K562 (cell line): ENCODE measurements around the gene C2. TPM values are rescaled to one million over a fixed set of nuclear protein-coding genes. Genes with fewer than 3 reads are reported as not detected.

Experiments
- ARHGAP35 ChIP-seq: fragments of 450-650 bp; IDR thresholded peaks from 2 replicates; pipeline ENCODE4 v1.6.1; 2018; ENCODE audit not compliant: partially characterized antibody
- ATF1 ChIP-seq, 2 experiments: fragments of 450-650 bp in 1 of 2; IDR thresholded peaks; 2 replicates each; pipeline ENCODE4 v1.6.1; 2016; ENCODE audit warnings: missing compliant biosample characterization in 1 of 2, missing genetic modification characterization in 1 of 2
- BACH1 ChIP-seq: fragments of 200-800 bp; sonication (Bioruptor generic); IDR thresholded peaks from 2 replicates; pipeline ENCODE4 v1.6.1; 2016; ENCODE audit warnings: missing genetic modification characterization, missing compliant biosample characterization
- LEF1 ChIP-seq: fragments of 450-650 bp; IDR thresholded peaks from 2 replicates; pipeline ENCODE4 v1.6.1; 2016; ENCODE audit warnings: mild to moderate bottlenecking
- MEF2A ChIP-seq: IDR thresholded peaks from 2 replicates; pipeline ENCODE4 v1.6.1; 2011; ENCODE audit warnings: low read depth, mild to moderate bottlenecking, low read length, moderate library complexity; ENCODE audit not compliant: control insufficient read depth
- NFRKB ChIP-seq: fragments of 450-650 bp; IDR thresholded peaks from 2 replicates; pipeline ENCODE4 v1.6.1; 2016; ENCODE audit warnings: low read depth
- NR4A1 ChIP-seq, 2 experiments: fragments of 250-450 bp in 1 of 2; fragments of 450-650 bp in 1 of 2; sonication (Bioruptor Pico) in 1 of 2; IDR thresholded peaks; 2 replicates each; pipeline versions ENCODE4 v1.4.0 to v1.6.1; 2016 to 2020; ENCODE audit warnings: mild to moderate bottlenecking in 2 of 2, missing compliant biosample characterization in 1 of 2, missing genetic modification characterization in 1 of 2, moderate library complexity in 1 of 2
- RBFOX2 ChIP-seq: fragments of 200-400 bp; formaldehyde crosslinking; IDR thresholded peaks from 2 replicates; pipeline ENCODE4 v1.6.1; 2017; ENCODE audit warnings: low read depth, mild to moderate bottlenecking, low read length, moderate library complexity
- RBM22 ChIP-seq: fragments of 200-400 bp; formaldehyde crosslinking; IDR thresholded peaks from 2 replicates; pipeline ENCODE4 v1.6.1; 2018; ENCODE audit warnings: low read length, low read depth; ENCODE audit not compliant: poor library complexity, severe bottlenecking
- RBM25 ChIP-seq: fragments of 200-400 bp; formaldehyde crosslinking; IDR thresholded peaks from 2 replicates; pipeline ENCODE4 v1.6.1; 2018; ENCODE audit warnings: low read length, low read depth, moderate library complexity; ENCODE audit not compliant: severe bottlenecking
- TAF15 ChIP-seq: fragments of 200-400 bp; formaldehyde crosslinking; IDR thresholded peaks from 2 replicates; pipeline ENCODE4 v1.6.1; 2017; ENCODE audit warnings: mild to moderate bottlenecking, low read depth, low read length, moderate library complexity
- TAF7 ChIP-seq: fragments of 450-650 bp; IDR thresholded peaks from 2 replicates; pipeline ENCODE4 v1.6.1; 2016; ENCODE audit warnings: missing genetic modification characterization, missing compliant biosample characterization
- TSC22D4 ChIP-seq: fragments of 450-650 bp; IDR thresholded peaks from 2 replicates; pipeline ENCODE4 v1.6.1; 2016; ENCODE audit warnings: missing genetic modification characterization, missing biosample characterization, control low read depth
- XRCC3 ChIP-seq: fragments of 450-650 bp; IDR thresholded peaks from 2 replicates; pipeline ENCODE4 v1.6.1; 2017; ENCODE audit warnings: mild to moderate bottlenecking, moderate library complexity
- ZNF146 ChIP-seq: IDR thresholded peaks from one replicate; pipeline ENCODE4 v1.6.1; 2018; ENCODE audit warnings: missing compliant biosample characterization; ENCODE audit not compliant: unreplicated experiment
- ZNF212 ChIP-seq: fragments of 450-650 bp; formaldehyde crosslinking; IDR thresholded peaks from 2 replicates; pipeline ENCODE4 v1.4.0; 2020; ENCODE audit warnings: mild to moderate bottlenecking
- ZNF644 ChIP-seq: fragments of 200-800 bp; sonication (Bioruptor generic); IDR thresholded peaks from 2 replicates; pipeline ENCODE4 v1.6.1; 2016; ENCODE audit warnings: low read depth, missing genetic modification characterization, missing compliant biosample characterization
- polyA plus RNA-seq, 8 experiments: library from polyadenylated mRNA; depleted of rRNA in 4 of 8; stranded (reverse) in 5 of 8; unstranded in 3 of 8; fragments of >200 nt; fragmentation: Nextera tagmentation in 2 of 8; fragmentation: Illumina TruSeq in 1 of 8; extraction: Ambion mirVana in 2 of 8; extraction: Trizol in 1 of 8; gene quantifications; 2 replicates each; pipeline versions ENCODE4 v1.2.1 to v1.2.3, GENCODE V29; 2011 to 2014; ENCODE audit warnings: inconsistent platforms in 1 of 8, missing spikeins in 1 of 8
- total RNA-seq, 7 experiments: library from RNA; depleted of rRNA in 6 of 7; stranded (reverse); fragments of >200 nt in 6 of 7; fragmentation: Illumina TruSeq in 2 of 7; extraction: Trizol in 2 of 7; gene quantifications; 2 replicates each; pipeline versions ENCODE4 v1.2.1 to v1.2.3, GENCODE V29; 2011 to 2021; ENCODE audit warnings: low replicate concordance in 1 of 7
- TF ChIP-seq, protein P1 (sequence below): fragments of 450-650 bp; formaldehyde crosslinking; conservative IDR thresholded peaks from 2 replicates; pipeline ENCODE4 v1.4.0; 2022; ENCODE audit warnings: mild to moderate bottlenecking, missing genetic modification characterization
- TF ChIP-seq, protein P2 (sequence below), 2 experiments: fragments of 450-650 bp; IDR thresholded peaks; 2 replicates each; pipeline ENCODE4 v1.6.1; 2016
- TF ChIP-seq, protein P3 (sequence below): sonication (generic); formaldehyde crosslinking; IDR thresholded peaks from 2 replicates; pipeline ENCODE4 v1.8.0; 2022; ENCODE audit warnings: missing genetic modification reagents, mild to moderate bottlenecking, borderline replicate concordance
- TF ChIP-seq, protein P4 (sequence below): IDR thresholded peaks from 2 replicates; pipeline ENCODE4 v1.6.1; 2012; ENCODE audit warnings: low read depth, low read length, improper control_type of control experiment, borderline replicate concordance
- TF ChIP-seq, protein P5 (sequence below), 2 experiments: fragments of 450-650 bp in 1 of 2; sonication (generic) in 1 of 2; formaldehyde crosslinking; conservative IDR thresholded peaks; 2 replicates each; pipeline versions ENCODE4 v1.4.0 to v1.8.1; 2020 to 2022; ENCODE audit warnings: mild to moderate bottlenecking in 1 of 2, missing genetic modification reagents in 1 of 2

C2 gene
- total and polyA plus RNA-seq, 9 of the 15 experiments (the other 6 are each of a cell fraction or from before 2014, with no cell fraction given), result 0.05 to 1.1 (median 0.39) TPM; not detected in 1

DNA sequence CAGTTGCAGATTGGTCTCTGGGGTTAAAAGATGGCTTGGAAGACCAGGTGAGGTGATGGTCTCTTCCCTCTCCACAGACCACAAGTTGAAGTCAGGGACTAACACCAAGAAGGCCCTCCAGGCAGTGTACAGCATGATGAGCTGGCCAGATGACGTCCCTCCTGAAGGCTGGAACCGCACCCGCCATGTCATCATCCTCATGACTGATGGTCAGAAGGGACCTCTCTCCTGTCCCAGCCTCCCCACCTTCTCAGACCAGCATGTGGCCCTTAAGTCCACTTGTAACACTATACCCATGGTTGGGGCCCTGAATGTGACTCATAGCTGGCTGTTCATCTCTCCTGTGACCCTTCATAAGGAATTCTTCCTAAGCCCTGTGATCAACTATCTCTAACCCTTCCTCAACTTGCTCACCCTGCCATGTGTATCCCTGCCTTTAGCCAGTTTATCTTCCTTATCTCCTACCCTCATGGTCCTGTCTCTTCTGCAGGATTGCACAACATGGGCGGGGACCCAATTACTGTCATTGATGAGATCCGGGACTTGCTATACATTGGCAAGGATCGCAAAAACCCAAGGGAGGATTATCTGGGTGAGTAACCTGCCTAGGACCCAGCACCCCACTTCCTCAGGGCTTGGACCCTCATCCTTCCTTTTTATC lies 21.4 kb downstream of the C2 start (continued):
- no peak for TF ChIP-seq RBM22
- TF ChIP-seq NR4A1 (CRISPR knock-in tag; IDR thresholded peaks at IDR 0.05), result no peak
- peak; percentile 55; the same call in 1 of the 2 replicates for TF ChIP-seq NR4A1 (tag; IDR thresholded peaks at IDR 0.05)
- peak; percentile 20 for TF ChIP-seq NFRKB
- TF ChIP-seq TAF15, result no peak
- TF ChIP-seq, protein P1, sequence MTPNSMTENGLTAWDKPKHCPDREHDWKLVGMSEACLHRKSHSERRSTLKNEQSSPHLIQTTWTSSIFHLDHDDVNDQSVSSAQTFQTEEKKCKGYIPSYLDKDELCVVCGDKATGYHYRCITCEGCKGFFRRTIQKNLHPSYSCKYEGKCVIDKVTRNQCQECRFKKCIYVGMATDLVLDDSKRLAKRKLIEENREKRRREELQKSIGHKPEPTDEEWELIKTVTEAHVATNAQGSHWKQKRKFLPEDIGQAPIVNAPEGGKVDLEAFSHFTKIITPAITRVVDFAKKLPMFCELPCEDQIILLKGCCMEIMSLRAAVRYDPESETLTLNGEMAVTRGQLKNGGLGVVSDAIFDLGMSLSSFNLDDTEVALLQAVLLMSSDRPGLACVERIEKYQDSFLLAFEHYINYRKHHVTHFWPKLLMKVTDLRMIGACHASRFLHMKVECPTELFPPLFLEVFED (CRISPR knock-in tag), result 0 out of 2 replicates have a peak, but pooled peaks have one; percentile 62
- no peak for TF ChIP-seq ZNF644 (tag)
- TF ChIP-seq ZNF212, result no peak
- no peak for TF ChIP-seq ARHGAP35
- TF ChIP-seq LEF1, result peak; percentile 77
- no peak for TF ChIP-seq ATF1 (CRISPR knock-in tag; IDR thresholded peaks at IDR 0.05)
- peak; percentile 86 for TF ChIP-seq ATF1 (tag; IDR thresholded peaks at IDR 0.05)
- TF ChIP-seq ZNF146 (CRISPR knock-in tag), result no peak
- TF ChIP-seq, protein P2, sequence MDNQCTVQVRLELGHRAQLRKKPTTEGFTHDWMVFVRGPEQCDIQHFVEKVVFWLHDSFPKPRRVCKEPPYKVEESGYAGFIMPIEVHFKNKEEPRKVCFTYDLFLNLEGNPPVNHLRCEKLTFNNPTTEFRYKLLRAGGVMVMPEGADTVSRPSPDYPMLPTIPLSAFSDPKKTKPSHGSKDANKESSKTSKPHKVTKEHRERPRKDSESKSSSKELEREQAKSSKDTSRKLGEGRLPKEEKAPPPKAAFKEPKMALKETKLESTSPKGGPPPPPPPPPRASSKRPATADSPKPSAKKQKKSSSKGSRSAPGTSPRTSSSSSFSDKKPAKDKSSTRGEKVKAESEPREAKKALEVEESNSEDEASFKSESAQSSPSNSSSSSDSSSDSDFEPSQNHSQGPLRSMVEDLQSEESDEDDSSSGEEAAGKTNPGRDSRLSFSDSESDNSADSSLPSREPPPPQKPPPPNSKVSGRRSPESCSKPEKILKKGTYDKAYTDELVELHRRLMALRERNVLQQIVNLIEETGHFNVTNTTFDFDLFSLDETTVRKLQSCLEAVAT (IDR thresholded peaks at IDR 0.05), result no peak
- TF ChIP-seq TAF7 (tag), result no peak
- peak; percentile 35; the same call in 1 of the 2 replicates for TF ChIP-seq RBFOX2
- TF ChIP-seq MEF2A, result no peak
- 0 out of 2 replicates have a peak, but pooled peaks have one; percentile 67 for TF ChIP-seq BACH1
- TF ChIP-seq, protein P3, sequence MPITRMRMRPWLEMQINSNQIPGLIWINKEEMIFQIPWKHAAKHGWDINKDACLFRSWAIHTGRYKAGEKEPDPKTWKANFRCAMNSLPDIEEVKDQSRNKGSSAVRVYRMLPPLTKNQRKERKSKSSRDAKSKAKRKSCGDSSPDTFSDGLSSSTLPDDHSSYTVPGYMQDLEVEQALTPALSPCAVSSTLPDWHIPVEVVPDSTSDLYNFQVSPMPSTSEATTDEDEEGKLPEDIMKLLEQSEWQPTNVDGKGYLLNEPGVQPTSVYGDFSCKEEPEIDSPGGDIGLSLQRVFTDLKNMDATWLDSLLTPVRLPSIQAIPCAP (CRISPR knock-in tag), result no peak
- TF ChIP-seq, protein P4, sequence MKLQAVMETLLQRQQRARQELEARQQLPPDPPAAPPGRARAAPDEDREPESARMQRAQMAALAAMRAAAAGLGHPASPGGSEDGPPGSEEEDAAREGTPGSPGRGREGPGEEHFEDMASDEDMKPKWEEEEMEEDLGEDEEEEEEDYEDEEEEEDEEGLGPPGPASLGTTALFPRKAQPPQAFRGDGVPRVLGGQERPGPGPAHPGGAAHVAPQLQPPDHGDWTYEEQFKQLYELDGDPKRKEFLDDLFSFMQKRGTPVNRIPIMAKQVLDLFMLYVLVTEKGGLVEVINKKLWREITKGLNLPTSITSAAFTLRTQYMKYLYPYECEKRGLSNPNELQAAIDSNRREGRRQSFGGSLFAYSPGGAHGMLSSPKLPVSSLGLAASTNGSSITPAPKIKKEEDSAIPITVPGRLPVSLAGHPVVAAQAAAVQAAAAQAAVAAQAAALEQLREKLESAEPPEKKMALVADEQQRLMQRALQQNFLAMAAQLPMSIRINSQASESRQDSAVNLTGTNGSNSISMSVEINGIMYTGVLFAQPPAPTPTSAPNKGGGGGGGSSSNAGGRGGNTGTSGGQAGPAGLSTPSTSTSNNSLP, result 0 out of 2 replicates have a peak, but pooled peaks have one; percentile 11
- TF ChIP-seq XRCC3, result no peak
- TF ChIP-seq TSC22D4, result no peak
- no peak for TF ChIP-seq RBM25
- TF ChIP-seq, protein P5, sequence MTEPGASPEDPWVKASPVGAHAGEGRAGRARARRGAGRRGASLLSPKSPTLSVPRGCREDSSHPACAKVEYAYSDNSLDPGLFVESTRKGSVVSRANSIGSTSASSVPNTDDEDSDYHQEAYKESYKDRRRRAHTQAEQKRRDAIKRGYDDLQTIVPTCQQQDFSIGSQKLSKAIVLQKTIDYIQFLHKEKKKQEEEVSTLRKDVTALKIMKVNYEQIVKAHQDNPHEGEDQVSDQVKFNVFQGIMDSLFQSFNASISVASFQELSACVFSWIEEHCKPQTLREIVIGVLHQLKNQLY (CRISPR knock-in tag; conservative IDR thresholded peaks at IDR 0.05), result no peak
